ENCODE data around the gene GNB1. TPM values are rescaled to one million over a fixed set of nuclear protein-coding genes. Genes with fewer than 3 reads are reported as not detected.

Gene GNB1
- total RNA-seq, 1 donor from 2014 or later: 383 TPM

DNA sequence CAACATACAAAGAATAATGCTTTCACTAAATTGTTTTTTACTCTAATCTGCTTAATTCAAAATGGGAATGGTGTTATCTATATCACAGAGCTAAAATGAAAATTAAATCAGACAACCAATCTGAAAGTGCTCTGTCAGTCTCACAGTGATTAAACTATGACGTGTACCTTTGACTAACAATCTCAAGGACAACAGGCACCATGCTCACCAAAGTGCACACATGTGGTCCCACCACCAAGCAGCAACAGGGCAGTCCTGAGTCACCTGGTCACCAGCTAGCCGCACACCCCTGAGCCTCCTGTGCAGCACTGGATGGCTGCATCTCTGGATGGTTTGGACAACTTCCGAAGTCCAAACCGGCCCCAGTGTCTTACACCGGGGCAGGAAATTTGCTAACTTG, 58.1 kb downstream of the GNB1 start:
- intact Hi-C loops (cut with micrococcal nuclease): no loop called here

DNA sequence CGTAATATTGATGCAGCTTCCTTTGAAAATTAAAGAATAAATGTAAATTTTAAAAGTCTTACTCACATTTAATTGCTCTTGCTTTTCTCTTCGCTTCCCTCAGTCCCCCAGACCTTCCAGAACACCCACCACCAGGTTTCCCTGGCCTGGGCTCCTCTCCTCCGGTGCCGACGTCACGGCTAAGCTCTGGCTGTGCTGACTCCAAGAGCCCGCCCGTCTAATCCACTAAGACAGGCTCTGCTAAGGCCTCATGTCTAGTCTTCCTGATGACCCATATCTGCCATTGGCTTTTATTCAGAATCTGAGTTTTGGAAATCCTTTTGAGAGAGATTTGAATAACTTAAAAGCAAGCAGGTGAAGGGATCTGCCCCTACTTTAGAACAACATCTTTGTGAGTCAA, 58.7 kb downstream of the GNB1 start:
- intact Hi-C loops (cut with micrococcal nuclease): no loop called here

DNA sequence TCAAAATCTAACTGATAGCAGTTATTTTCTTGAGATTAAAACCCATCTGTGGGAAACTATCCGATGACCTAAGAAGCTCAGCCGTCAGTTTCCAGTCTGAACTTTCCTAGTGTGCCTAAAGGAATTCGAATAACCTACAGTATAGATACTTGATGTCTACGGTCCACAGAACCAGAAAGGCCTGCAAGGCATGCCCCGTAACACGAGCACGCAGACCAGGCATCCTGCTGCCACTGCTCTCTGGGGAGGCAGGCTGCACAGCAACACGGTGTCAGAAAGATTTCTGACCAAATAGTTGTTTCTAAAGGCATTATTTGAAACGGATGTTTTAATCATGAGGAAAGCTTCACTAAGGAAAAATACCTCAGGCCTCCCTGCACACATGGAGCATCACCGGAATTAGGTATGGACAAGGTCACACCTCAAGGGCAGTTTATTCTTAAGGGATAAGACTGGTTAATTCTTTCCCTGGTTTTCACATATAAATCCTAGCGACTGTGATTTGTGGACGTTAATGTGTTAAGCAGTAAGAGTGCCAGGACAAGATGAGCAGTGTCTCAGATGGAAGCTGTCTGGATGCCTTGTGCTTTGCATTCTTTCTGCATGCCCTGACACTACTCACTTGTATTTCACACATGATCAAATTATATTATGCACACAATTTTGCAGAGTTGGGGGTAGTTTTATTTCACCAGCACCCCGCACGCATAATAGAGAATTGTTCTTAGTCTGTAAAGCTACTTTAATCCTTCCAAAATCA, 63.6 kb downstream of the GNB1 start:
- intact Hi-C loops (cut with micrococcal nuclease): no loop called here

DNA sequence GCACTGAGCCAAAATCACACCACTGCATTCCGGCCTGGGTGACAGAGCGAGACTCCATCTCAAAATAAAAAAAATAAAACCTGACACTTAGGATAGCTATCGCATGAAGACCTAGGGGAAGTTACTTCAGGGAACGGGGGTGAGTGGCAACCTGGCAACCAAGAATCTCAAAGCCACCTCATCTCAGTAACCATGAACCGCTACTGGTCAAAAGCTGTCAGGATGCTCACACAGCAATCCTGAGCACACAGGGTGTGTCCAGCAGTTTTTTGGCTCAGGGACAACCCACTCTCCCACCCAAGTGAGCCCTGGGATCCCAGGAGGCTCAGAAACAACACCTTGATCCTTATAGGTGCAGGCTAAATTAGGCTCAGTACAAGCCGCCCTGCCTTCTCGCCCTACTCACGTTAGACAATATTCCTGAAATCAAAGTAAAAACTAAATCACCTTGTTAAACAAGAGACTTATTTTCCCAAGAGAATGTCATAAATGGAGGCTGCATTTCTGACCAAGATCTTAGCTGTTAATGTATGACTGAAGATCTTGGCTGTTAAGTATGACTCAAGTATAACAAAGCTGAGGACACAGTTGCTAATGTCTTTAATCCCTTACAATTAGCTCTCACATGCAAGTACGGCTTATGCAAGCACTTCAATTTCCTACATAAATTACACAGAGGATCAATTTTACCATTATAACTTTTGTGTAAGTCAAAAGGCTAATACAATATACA, 64.4 kb downstream of the GNB1 start:
- intact Hi-C loops (cut with micrococcal nuclease): no loop called here

DNA sequence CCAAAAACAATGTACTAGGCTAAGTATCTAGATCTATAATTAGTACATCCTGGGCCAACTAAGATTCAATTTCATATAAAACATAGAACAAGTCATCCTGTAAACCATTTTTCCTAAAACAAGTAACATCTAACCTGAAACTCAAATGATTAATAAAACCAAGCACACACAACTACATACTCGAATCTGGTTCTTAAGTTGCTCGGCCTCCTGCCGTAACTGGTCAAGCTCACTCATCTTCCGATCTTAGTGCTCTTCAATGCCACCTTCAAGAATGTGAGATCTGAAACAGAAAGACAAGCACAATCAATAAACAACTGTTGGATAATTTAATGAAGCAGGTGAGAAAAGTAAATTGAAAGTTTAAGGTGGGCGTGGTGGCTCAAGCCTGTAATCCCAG, 65.7 kb downstream of the GNB1 start:
- intact Hi-C loops (cut with micrococcal nuclease): no loop called here

DNA sequence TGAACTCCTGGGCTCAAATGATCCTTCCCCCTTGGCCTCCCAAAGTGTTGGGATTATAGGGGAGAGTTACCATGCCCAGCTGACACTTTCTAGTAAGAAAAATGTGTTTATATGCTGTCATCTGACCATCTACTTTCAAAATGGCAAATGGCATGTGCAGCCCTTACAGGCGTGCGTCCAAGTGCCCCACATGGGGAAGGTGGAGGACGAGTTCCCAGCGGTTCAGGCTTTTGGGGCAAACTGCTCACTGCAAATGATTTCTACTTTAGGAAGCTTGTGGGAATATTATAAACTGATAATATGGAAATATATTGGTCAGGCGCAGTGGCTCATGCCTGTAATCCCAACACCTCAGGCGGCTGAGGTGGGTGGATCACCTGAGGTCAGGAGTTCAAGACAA, 71.1 kb downstream of the GNB1 start:
- intact Hi-C loops (cut with micrococcal nuclease): no loop called here

DNA sequence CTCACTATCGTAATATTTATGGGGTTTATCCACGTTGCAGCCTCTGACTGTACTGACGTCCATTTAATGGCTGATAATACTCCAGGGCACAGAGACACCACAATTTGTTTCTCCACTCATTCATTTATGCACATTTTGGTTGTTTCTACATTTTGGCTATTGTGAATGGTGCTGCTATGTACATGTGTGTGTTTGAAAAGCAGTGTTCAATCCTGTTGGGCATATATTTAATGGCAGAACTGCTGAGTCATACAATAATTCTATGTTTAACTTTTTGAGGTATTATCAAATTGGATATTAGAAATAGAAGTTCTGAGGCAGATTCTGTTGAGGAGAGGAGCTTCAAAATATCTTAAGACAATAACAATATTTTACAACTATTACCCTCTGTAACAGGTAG, 73.7 kb downstream of the GNB1 start:
- intact Hi-C loops (cut with micrococcal nuclease): no loop called here

DNA sequence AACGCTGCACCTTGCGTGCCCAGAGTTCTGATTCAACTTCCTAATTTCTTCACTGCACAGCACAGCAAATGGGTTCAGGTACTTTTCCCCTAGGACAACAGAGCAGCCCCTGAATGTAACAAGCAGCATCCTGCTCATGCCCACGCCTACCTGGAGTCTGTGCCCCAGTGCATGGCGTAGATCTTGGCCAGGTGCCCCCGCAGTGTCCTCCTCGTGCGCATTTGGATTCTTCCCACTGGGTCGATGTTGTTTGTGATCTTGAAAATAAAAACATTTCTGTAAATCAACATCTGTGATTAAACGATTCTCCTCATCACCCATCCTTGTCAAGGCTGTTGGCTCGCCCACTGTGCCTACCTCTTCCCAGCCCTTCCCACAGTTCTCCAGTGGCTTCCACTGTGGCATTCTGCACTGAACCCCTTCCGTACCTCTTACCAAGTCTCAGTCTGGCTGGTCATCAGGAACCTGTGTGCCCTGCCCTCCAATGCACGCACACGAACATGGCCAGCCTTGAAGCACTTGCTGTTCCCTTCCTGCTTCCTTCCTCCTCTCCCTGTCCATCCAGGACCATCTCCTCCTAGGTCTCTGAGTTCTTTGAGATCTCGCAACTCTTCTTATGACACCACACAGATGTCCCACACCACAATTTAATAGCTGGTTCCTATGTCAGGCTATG, 75.1 kb downstream of the GNB1 start:
- intact Hi-C loops (cut with micrococcal nuclease): no loop called here

DNA sequence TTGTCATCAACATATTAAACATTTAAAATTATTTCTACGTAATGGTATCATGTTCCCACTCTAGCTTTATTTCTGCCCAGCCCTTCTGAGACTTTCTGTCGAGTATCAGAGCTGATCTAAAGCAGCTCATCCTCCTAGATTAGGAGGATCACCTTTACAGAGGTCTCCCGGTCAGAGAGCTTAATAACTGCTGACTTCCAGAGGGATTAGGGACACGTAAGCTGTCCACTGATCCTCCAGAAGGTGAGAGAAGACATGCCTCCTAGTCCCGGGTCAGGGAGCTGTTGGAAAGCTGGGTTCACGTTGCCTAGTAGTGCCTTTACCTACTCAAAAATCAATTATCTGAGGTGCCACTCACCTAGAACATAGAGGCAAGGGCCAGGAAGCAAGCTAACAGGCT, 81.4 kb downstream of the GNB1 start:
- intact Hi-C loops (cut with micrococcal nuclease): no loop called here

DNA sequence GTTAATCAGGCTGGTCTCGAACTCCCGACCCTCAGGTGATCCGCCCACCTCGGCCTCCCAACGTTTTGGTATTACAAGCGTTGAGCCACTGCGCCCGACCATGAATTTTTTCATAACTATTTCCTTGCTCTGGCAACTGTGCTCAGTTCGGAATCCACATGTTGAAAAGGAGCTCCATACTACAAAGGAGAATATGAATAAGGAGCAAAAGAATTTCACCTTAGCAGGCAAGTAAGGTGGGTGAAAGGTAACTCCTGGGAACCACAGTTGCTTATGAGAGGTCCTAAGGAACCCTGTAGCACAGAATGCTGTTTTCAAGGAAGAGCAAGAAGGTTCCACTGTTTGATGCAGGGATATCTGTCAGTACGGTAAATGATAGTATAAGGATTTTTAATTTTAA, 82.7 kb downstream of the GNB1 start:
- intact Hi-C loops (cut with micrococcal nuclease): no loop called here

DNA sequence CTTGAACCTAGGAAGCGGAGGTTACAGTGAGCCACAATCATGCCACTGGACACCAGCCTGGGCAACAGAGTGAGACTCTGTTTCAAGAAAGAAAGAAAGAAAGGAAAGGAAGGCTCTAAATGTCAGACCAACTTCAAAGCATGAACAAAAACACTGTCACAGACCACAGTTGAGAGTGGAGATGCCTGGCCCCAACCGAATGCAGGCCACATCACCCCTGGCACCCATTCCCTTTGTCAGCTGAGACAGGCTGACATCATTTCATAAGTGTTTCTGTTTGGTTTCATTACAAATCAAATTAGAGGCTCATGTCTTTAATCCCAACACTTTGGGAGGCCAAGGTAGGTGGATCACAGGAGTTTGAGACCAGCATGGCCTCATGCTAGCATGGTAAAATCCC, 84.0 kb downstream of the GNB1 start:
- intact Hi-C loops (cut with micrococcal nuclease): no loop called here

DNA sequence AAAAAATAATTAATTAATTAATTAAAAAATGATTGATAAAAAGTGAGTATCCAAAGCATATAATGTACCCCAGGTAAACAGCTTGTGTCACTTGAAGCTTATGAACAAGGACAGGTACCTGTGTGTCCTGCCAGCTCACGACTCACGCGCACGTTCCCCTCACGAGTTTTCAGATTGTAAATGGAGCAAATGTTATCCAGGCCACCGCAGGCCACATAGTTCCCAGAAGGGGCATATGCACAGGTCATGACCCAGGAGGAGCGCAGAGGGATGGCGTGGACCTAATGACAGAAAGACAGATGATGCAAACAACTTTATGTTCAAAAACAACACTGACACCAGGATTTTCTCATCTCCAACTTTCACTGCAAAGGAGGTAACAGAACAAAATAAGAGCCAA, 86.6 kb downstream of the GNB1 start:
- intact Hi-C loops (cut with micrococcal nuclease): no loop called here

DNA sequence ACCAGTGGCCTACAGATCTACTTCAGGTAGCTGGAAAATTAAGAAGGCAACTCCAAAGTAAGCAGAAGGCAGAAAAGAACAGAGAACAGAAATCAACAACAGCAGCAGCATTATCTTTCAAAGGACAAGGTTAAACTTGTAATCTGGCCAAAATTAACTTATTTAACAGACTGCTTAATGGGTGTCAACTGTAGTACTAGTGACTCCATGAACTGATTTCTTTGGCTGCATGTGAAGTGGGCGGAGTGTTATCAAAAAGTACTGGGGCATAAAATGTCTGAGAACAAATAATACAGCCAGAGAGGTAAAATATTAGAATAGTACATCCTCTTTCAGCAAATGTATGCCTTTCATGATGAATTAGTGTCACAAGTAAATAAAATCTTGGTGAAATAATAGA, 88.0 kb downstream of the GNB1 start:
- intact Hi-C loops (cut with micrococcal nuclease): no loop called here

DNA sequence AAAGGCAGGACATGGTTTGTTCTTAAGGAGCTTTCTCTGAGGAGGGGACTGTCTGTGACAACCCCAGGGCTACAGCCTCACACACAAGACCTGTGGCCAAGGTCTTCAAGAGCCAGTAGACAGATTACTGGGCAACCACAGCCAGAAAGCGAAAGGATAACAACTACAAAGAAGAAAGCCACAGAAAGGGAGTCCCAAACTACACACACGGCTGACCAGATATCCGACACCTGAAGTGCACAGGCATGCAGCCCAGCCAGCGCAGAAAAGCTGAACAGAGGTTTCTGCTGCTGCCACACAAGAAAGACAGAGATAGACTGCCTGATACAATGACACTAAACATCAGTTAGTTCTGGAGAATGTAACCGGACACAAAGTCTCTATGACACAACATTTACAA, 91.2 kb downstream of the GNB1 start:
- intact Hi-C loops (cut with micrococcal nuclease): no loop called here

DNA sequence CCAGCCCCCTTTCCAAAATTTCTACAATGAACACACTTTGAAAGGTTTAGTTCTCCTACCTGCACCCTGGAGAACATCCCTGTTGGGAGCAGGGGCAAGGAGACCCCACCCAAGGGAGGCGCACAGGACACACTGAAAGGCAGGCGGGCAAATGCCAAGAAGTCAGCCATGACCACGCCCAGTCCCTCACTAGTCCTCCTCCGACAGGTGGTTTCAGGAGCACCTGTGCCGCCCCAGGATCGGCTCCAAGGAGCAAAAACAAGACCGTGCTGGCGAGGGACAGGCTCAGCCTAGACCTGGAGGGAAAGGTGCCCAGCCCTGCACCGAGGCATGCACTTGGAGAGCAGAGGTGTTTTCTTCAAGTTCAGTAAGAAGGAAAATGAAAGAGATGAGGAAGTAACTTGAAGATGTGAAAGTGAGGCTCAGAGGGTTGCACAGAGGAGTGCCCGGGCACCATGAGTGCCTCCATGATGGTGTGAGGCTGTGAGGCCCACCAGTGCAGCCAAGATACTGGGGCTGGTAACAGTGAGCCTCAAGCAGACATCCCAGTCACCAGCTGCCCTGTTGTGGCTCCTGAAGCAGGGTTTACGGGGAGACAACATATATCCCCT, 93.1 kb downstream of the GNB1 start:
- intact Hi-C loops (cut with micrococcal nuclease): no loop called here

DNA sequence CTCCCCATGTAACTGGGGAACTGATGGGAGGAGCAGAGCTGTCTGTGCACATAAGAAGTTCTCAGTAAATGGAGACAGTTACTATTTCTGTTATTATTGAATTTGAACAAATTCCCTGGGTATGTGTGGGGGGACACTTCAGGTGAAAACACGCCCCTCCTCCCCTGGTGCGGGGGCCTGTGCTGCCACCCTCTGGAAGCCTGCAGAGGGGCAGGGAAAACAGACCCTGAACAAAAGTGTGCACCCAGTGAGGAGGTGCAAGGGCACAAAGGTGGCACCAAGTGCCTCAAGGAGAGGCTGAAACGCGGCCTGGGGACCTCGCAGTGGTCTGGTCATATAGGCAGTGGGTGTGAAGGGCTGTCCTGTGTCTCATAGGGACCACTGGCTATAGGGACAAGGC, 94.4 kb downstream of the GNB1 start:
- intact Hi-C loops (cut with micrococcal nuclease): no loop called here

DNA sequence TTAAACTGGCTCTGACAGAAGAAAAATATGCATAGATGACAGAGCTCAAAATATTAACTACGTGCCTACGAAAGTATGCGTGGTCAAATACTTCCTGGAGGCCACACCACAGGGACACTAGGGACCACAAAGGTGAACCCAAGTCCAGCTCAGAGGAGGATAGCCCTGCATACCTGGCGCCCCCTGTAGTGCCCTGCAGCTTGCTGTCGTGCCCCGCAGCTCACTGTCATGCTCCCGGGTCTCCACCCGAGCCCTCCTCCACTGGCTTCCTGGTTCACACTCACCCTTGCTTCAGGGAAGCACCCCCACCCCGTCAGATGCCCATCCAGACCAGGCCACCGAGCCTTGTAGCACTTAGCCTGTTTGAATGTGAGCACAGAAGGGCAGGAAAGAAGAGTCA, 95.9 kb downstream of the GNB1 start:
- intact Hi-C loops (cut with micrococcal nuclease): no loop called here

DNA sequence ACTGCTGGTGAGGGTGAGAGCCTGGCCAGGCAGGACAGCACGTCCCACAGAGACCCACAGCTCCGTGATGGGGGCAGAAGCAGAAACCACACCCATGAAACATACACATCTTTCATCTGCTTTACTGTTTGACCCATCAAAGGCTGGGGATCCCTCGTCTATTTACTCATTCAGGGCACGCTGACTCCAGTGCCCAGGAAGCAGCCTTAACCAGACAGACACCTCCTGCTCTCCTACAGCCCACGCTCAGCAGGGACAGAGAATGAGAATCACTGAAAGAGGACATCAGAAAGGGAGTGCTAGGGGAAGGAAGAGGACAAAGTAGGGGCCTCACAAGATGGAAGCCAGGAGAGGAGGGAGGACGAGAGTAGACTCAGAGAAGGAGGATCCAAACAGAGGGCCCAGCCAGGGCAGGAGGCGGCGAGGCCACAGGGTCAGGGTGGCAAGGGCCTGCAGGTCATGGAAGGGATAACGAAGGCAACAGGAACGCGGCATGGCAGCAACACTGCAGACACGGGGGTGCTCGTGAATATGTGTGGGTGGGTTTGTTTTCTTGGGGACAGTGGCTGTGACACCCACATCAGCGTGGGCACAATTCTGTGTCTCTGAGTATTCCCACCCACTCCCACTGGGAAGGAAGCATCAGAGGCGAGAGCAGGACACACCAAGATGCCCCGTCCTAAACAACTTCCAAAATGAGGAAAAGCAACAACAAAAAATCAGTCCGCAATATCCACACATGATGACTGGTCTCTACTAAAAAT, 97.2 kb downstream of the GNB1 start:
- intact Hi-C loops (cut with micrococcal nuclease): no loop called here

DNA sequence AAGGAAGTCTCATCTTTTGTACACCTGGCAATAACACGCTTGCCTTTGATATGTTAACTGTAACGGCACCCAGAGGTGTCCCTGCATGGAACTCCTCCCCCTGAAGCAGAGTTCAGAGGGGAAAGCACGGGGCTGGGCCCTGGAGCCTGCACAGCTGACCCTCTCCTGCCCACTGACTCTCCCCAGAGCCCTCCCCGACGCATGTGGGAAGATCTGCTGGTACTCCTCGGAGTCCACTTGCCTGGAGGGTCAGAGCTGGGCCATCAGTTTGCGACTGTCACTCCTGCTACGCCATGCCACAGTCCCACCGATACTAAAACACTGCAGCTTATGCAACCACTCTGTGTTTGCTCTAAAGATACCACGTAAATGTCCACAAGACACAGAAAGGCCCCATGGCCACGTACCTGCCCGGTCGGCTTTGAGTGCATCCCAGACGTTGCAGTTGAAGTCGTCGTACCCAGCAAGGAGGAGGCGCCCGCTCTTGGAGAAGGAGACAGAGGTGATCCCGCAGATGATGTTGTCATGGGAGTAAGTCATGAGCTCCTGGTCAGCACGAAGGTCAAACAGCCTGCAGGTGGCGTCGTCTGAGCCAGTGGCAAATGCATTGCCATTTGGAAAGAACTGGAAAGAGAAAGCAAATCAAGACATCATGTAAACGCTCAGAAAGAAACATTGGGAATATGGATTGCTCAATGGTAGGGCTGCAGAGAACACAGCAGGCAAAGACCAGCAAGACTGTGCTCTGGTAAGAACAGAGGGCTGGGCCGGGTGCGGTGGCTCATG, 102.0 kb downstream of the GNB1 start:
- intact Hi-C loops (cut with micrococcal nuclease): no loop called here

DNA sequence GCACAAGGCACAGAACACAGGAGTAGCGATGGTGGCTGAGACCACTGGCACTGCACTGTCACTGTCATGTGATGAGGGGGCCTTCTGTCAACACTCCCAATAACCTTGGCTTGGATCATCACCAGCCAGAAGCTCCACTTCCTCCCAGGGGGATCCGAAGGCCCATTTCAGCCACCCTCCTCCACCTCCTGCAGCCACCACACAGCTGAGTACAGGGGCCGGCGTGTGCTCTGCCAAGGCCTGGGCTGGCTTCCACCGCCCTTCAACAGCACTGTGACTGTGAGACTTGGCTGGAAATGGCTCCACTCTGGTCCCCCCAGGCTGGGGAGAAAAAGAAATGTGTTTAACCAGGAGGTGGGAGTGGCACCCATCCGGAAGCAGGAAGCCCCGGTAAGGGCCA, 102.8 kb downstream of the GNB1 start:
- intact Hi-C loops (cut with micrococcal nuclease): no loop called here
